ENCODE data around the gene PRPH2.

PRPH2 gene, protein sequence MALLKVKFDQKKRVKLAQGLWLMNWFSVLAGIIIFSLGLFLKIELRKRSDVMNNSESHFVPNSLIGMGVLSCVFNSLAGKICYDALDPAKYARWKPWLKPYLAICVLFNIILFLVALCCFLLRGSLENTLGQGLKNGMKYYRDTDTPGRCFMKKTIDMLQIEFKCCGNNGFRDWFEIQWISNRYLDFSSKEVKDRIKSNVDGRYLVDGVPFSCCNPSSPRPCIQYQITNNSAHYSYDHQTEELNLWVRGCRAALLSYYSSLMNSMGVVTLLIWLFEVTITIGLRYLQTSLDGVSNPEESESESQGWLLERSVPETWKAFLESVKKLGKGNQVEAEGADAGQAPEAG

DNA sequence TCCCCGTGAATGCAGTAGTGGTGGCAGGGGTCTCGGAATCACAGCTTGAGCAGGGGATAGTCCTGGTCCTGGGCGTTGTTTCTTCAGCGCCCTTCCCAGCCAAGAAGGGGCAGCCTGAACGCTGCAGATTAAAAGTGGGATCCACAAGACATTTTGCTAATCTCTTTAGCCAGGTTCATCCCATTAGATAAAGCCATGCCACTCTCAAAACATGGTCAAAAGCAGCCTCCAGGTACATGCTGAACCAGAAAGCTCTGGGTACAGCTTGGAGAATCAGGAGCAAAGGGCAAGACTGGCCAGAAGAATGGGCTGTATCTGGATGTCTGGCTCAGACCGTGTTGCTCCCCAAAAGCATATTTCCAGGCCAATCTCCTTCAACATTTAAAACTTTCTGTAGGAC is at the start of gene PRPH2:
Gene PRPH2 (minus strand): TSS at position 101 of the 400 bp plus-strand sequence. CDS start 263 bp downstream, outside the sequence.
- DNase-seq (ENCODE audit: low spot score): no peak

DNA sequence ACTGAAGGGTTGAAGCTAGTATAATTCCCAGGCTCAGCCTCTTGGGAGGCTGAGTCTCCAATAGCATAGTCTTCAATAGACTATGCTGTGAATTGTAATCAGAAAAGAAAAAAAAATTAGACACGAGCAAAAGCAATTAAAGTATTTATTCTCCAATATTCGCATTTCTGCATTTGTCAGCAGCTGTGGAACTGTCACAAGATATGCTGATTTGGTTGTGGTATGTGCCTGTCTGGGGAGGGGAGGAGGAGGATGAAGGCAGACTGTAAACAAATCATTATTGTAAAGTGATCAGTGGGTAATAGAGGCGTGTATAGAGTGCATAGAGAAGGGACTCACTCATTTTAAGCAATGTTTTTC is 49.3 kb upstream of the PRPH2 start:
- no peak for DNase-seq (ENCODE audit: low spot score)

DNA sequence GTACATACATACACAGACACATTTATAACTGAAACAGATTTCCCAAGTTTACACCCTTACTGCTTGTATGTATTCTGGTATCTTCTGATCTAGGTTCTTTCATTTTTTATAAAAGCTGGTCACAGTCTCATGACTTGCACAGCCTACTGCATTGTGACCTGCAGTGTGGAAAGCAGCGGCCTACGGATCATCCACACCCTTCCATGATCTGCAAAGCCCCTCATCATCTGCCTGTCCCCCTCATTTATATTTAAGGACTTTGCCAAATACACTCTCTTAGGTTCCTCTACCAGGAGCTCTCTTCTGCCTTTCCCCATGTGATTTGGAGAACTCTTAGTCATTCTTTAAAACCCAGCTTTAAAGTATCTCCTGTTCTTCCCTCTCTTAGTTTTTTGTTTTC is 47.4 kb upstream of the PRPH2 start:
- DNase-seq (ENCODE audit: low spot score): no peak

DNA sequence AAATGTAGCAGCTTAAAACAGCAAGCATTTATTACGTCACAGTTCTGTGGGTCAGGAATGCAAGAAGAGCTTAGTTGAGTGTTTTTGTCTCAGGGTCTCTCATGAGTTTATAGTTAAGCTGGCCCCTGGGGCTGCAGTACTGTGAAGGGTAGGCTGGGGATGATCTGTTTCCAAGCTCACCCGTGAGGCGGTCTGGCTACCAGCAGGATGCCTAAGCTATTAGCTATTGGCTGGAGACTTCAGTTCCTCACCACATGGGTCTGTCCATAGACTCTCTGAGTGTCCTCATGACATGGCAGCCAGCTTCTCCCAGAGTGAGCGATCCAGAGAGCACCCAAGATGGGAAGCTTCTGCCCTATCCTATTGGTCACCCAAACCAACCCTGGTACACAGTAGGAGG is 46.7 kb upstream of the PRPH2 start:
- DNase-seq (ENCODE audit: low spot score): no peak

DNA sequence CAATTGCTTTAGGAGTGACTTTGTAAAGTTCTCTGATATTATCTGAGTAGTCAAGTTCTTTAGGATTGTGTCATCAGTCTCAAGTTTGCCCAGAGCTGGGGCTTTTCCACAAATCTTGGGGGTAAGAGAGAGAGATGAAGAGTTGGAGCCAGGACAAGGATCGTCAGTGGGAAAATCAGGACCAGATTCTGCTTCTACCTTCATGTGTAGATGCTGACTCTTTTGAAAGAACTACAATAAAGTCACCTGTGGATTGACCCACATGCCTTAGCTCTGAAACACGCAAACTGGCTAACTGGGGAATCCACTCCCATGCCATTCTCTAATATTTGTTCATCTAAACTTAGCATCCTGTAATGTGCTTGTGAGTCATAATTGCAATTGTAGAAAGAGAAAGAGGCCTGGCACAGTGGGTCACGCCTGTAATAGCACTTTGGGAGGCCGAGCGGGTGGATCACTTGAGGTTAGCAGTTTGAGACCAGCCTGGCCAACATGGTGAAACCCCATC is 43.8 kb upstream of the PRPH2 start:
- no peak for DNase-seq (ENCODE audit: low spot score)

DNA sequence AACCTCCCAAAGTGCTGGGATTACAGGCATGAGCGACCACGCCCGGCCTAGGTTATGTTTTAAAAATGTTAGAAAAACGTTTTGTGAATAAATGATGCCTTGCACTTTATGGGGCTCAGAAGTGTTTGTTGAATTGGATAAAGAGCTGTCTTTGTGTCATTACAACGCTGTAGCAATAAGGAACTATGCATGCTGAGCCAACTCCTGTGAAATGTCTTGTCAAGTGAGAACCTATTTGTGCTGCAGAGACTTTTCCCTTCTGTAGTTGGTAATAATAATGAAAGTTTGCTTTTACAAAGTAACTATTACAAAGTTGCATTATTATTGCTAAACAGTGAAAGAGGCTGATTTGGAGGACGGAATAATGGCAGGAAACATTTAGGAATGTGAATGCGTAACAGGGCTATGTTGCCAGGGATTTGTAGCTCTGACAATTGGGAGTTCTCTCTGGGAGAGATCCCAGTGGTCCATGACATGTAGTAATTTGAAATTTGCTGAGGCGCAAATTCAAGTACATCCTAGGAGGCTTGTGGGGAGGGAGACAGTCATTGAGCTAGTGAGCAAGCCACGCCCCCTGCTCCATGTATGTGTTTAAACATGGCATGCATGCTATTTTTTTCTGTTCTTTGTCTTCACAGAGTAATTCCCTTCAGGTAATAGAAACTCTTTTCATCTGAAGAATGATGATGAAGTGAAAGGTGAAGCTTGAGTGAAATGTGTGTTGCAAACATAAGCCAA is 42.7 kb upstream of the PRPH2 start:
- no peak for DNase-seq (ENCODE audit: low spot score)

DNA sequence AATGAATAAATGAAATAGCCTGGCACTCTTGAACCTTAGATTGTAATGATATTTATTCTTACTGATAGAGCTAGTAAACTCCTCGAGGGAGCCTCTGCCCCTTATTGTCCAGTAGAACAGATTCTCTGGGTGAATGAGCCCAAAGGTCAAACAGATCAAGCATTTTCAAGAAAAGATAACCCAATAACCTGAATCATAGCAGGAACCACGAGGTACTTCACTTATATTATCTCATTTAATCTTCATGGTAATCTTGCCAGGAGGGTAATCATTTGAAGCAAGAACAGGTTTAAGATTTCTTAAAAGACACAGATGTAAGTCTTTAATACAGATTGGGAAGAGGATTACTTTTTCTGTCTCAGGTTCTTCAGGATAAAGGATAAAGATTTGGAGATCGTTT is 40.6 kb upstream of the PRPH2 start:
- no peak for DNase-seq (ENCODE audit: low spot score)

DNA sequence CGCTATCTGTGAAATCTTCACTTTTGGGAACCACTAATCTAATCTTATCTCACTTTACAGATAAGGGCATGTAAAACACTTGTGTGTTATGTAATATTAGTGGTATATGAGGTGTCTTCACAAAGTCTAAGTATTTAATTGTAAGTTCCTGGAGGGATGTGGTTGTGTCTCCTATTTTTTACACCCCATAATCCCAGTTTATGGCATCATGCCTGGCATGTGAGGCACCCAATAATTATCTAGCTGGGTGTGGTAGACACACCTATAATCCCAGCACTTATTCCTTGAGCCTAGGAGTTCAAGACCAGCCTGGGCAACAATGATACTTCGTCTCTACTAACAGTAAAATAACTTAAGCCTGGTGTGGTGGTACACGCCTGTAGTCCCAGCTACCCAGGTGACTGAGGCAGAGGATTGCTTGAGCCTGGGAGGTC is 40.0 kb upstream of the PRPH2 start:
- DNase-seq (ENCODE audit: low spot score): no peak

DNA sequence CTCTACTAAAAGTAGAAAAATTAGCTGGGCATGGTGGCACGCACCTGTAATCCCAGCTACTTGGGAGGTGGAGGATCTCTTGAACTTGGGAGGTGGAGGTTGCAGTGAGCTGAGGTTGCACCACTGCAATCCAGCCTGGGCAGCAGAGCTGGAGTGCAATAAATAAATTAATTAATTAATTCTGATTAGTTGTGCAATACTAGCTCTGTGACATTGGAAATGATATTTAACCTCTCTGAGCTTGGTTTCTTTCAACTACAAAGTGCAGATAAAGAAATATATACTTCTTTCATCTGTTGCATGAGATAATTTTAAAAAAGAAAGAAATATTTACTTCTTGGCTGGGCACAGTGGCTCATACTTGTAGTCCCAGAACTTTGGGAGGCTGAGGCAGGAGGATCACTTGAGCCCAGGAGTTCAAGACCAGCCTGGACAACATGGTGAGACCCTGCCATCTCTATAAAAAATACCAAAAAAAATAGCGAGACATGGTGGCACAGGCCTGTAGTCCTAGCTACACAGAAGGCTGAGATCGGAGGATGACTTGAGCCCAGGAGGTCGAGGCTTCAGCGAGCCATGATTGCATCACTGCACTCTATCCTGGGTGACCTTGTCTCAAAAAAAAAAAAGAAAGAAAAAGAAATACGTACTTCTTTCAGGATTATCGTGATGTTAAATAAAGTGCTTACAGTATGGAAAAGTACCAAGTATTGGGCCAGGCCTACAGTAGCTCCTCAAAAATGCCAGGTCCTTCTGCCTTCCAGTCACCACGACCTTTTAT is 39.1 kb upstream of the PRPH2 start:
- DNase-seq (ENCODE audit: low spot score): no peak

DNA sequence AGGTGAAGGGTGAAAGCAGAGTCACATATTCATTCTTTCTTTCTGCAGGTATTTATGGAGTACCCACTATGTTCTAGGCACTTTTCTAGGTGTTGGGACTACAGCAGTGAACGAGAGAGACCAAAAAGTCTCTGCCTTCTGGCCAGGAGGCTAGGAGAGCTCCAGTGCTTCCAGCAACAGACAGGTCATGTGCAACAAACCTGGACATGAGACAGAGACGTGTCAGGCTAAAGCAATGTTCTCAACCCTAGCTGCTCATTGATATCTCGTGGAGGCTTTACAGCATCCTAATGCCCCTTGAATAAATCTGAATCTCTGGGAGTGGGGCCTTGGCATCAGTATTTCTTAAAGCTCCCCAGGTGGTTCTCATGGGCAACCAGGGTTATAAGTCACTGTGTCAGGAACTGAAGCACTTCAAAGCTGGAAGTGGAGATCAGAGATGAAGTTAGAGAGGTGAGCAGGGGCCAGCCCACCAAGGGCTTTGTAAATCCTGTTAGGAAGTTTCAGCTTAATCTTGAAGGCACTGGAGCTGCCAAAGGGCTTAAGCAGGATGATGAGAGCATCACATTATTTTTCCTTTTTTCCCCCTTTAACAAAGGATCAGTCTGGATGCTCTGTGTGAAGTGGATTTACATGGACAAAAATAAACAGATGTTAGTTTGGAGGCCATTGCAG is 36.5 kb upstream of the PRPH2 start:
- DNase-seq (ENCODE audit: low spot score): no peak

DNA sequence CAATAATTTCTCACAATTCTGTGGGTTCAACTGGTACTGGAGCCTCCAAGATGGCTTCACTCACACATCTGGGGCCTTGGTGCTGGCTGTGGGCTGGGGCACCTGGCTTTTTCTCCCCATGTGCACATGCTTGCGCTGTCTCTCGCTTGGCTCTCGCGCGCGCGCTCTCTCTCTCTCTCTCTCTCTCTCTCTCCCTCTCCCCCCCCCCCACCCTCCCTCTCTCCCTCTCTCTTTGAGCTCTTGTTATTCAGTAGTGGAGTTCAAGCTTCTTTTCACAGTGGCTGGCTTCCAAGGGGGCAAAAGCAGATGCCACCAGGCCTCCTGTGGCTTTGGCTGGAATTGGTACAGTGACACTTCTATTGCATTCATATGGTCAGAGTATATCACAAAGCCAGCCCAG is 34.3 kb upstream of the PRPH2 start:
- peak; percentile 22 for DNase-seq (ENCODE audit: low spot score)

DNA sequence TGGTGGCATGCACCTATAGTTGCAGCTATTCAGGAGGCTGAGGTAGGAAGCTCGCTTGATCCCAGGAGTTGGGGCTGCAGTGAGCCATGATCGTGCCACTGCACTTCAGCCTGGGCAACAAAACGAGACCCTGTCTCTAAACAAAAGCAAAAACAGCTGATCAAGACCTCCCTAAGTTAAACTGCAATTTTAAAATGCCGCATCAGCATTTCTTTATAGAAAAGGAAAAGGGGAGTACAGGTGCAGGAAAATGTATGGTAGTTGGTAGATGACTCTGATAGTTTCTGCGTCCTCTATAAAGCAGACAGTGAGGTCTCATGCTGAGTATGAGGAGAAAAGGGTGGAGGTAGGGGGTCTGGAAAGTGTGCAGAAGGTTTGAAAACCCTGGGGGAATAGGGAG is 32.4 kb upstream of the PRPH2 start:
- DNase-seq (ENCODE audit: low spot score): no peak

DNA sequence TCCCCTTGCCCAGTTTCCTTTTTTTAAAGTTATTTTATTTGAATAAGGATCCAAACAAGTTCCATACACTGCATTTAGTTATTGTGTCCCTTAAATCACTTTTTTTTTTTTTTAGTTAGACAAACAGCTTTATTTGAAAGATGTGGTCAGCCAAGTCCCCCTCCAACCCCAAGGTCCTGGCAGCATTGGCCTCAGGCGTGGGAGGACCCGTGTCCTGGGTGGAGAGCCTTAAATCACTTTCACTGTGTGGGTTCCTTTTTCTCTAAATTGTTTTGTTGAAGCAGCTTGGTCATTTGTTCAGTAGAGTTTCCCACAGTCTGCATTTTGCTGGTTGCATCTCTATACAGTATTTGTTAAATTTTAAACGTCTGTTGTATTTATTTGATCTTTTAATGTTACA is 28.7 kb upstream of the PRPH2 start:
- DNase-seq (ENCODE audit: low spot score): no peak

DNA sequence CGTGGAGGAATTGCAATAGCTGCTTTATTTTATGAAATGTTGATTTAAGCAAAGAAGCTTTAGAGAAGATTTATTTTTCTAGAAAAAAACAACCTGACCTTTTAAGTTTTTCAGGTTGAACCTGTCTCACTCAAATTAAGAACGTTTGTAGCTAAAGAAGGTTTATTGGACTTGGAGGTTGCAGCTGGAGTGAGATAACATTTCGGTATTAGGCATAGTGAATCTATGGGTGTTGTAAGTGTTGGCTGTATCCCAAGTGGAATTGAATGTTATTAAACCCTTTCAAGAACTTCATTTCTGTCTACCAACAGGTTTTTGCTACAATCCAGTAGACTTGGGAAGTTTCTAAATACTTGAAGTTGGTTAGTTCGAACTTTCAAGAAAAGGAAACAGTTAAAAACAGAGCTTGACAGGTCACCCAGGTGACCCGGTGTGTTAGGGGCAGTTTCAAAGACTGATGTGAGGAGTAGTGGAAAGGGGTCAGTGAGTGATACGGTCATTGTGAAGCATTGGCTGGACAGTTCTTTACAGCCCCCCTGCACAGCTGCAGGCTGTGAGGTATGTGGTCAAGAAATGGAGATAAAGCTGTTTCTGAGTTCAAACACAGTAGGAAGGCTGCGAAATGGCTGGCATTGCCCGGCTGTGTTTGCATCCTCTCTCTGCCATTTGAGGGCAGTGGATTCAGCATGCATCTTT is 26.0 kb upstream of the PRPH2 start:
- DNase-seq (ENCODE audit: low spot score): no peak

DNA sequence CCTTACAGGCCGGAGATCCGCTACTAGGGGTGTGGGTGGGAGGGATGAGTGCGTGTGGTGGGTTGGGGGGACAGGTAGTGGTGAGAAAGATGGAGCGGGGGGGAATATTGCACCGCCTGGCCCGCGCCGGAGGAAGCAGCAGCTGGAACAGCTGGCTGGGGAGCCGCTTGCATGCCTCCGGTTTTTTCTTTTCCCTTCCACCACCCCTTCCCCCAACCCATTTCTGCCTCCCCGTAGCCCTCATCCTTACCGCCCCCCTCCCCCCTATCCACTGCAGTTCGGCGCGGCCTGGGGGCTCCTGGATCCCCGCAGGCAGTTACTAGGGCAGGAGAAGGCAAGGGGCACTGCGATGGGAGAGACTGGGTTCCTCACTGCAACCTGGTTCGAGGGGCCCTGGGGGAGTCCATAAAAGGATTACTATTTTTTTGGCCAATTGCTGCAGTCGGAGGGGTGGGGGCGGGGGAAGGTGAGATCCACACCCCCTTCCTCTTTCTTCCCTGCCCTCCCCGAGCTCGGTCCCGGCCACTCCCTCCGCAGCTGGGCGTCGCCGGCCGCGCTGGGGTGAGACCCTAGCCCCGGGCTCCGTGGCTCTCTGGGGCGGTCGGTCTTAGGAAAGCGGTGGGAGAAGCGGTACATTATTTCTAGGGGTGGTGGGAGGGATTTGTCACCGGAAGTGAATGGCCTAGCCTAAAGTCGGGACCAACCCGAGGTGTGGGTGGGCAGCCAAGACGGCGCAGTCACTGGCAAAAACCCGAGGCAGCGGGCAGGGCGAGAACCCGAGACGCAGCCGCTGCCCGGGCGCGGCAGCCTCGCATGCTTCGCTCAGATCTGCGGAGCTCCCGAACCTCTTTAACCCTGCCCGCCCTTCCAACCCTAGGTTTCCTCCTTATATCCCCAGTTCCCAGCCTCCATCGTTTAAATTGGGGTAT is 24.3 kb upstream of the PRPH2 start:
- peak; percentile 93 for DNase-seq (ENCODE audit: low spot score)

DNA sequence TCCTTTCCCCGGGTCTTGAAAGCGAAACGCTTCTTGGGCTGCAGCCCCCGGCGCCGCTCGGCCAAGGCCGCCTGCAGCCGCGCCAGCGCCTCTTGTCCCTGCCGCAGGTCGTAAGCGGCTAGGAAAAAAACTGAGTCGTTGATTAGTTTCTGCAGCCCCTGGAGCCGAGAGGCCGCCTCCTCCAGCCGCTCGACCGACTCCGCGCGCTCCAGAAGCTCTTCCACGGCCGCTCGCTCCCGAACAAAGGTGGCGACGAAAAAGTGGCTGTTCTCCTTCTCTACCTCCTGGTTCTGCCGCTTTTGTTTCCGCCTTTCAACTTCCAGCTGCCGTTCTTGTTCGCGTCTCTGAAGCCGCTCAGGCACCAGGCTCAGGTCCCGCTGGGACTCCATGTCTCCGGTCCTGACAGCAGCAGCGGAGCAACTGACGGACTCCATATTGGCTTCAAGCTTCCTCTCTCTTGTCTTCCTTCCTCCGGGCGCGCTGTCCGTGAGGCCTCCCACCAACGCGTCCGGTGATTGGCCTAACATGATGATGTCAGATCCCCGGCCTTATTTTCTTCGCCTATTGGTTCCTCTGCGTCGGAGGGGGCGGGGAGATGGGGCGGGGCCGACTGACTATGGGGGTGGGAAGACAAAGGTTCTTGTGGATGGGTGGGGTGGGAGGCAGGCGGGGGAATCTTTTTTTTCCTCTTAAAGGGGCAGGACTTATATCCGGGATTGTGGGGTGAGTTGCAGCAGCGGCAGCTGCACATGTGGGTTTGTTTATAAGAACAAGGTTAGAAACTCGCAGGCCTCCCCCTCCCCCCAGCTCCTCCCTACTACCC is 23.5 kb upstream of the PRPH2 start, which contains the start of gene TBCC:
Gene TBCC (minus strand): TSS at position 464 of the 823 bp plus-strand sequence. CDS start 30 bp downstream, at position 434.
- DNase-seq (ENCODE audit: low spot score): peak; percentile 99

DNA sequence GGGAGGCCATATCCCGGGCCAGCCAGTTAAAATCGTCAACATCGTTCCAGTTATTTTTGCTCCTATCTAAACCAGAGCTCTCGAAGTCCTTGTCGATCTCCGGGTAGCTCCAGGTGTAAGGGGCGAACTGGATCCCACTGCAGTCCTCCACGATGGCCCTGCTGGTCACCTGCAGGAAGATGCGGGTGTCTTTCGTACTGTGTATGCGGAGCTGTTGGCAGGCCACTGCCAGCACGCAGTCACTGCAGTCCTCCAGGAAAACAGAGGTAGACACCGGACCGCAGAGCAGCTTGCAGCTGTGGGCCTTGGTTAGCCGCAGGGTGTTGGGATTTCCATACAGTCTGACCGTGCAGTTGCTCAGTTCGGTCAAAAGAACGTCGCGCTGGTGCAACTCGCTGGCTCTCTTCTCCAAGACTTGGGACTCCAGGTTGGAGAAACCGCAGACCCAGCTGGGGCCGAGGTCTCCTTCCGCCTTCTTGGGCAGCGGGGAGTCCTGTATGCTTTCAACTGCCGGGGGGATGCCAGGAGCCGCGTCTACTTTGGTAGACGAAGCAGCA is 22.8 kb upstream of the PRPH2 start:
- DNase-seq (ENCODE audit: low spot score): peak; percentile 32

DNA sequence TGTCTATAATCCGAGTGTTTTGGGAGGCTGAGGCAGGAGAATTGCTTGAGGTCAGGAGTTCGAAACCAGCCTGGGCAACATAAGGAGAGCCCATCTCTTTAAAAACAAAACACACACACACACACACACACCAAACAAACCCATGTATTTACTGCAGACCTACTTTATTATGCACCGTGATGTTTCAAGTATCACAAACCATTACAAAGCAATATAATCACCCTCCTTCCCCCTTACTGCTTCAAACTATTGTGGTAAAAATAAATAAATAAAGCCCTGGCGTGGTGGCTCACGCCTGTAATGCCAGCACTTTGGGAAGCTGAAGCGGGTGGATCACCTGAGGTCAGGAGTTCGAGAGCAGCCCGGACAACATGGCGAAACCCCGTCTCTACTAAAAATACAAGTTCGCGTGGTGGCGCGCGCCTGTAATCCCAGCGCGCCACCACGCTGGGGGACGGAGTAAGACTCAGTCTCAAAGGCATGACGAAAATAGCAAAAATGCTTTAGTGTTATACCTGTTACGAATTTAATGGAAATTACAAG is 22.0 kb upstream of the PRPH2 start:
- DNase-seq (ENCODE audit: low spot score): no peak
